GM18867 (cell line): Measurements from ENCODE around the gene FSIP1.

Source experiments
- ATAC-seq: cut with Tn5 transposase; IDR thresholded peaks from one replicate; pipeline ENCODE4 v1.9.1; 2021; ENCODE audit warnings: mild to moderate bottlenecking, moderate library complexity; ENCODE audit not compliant: unreplicated experiment

Gene FSIP1

DNA sequence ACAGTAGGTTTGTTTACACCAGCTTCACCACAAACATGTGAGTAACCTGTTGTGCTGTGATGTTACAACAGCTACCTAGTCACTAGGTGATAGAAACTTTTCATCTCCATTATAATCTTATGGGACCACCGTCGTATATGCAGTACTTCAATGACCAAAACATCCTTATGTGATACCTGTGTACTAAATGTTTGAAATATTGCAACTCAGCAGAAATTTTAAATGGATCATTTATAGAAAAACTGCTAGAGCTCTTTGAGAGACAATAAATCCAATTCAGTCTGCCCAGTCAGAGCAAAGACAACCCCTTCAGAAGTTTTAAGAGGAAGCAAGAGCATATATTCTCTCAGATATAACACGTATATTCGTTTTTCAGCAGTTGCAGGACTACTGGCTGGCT, 128.3 kb downstream of the FSIP1 start:
- no peak for ATAC-seq

DNA sequence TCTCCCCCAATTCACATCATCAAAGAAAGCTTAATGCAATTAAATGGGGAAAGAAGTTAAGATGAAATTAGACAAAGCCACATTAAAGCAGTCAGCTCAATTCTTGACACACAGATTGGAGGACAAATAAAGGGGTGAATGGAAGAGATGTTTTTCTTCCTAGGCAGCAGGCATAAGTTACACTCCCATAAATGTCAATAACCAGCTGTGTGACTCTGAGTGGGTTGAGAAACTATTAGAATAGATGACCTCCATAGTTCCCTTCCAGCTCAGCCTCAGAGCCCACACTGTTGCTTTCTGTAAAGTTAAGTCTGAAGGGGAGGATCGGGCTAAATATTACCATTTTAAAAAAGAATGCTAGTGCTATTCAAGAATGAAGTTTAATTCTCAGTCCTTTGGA, 130.8 kb downstream of the FSIP1 start:
- no peak for ATAC-seq

DNA sequence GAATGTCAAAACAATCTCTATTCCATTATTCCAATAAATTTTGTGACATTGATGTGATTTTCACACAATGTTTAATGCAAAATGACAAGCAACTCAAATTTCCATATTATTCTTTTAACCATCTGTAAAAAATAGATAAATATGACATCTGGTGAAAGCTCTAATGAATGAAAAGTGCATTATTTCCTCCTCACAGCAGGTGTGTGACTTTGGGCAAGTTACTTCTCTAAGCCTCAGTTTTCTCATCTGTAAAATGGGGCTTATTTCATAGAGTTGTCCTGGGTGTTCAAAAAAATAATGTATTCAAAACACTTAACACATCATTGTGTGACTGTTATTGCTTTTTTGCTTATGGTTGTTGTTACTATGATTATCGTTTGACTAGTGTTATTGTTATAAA, 131.3 kb downstream of the FSIP1 start:
- no peak for ATAC-seq

DNA sequence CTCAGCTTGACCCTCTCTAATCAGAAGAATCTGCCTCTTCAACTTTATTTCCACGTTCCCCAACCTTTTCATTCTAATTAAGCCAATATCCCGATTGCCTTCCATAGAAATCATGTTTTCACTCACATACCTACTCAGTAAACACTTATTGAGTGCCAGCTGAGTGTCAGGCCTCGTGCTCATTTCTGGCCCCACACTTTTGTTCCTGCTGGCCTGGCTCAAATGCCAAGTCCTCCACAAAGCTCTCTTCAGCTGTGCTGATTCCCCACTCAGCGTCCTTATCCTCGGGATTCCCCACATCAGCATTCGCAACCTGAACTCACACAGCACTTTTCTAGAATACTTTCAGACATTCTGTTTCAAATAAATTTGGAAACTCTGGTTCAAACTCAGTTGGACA, 132.9 kb downstream of the FSIP1 start:
- no peak for ATAC-seq

DNA sequence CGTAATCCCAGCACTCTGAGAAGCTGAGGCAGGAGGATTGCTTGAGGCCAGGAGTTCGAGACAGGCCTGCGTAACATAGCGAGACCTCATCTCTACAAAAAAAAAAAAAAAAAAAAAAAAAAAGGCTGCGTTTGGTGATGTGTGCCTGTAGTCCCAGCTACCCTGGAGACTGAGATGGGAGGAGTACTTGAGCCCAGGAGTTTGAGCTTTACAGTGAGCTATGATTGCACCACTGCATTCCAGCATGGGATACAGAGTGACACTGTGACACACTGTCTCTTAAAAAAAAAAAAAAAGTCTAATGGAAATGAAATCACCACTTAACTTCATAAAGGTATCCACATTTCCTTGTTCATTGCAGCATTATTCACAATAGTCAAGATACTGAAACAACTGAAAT, 136.2 kb downstream of the FSIP1 start:
- no peak for ATAC-seq

DNA sequence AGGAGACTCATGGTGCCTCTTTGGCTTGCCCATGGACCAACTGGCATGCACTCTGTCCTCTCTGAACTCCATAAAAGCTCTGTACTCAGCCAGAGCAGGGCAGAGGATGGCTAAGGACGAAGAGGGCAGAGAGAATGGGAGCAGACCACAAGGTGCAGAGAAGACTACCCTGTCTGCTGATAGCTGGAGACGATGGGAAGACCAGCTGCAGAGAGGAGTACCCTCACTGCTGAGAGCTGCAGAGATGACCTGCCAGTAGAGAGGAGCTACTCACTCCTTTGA, 136.7 kb downstream of the FSIP1 start:
- no peak for ATAC-seq

DNA sequence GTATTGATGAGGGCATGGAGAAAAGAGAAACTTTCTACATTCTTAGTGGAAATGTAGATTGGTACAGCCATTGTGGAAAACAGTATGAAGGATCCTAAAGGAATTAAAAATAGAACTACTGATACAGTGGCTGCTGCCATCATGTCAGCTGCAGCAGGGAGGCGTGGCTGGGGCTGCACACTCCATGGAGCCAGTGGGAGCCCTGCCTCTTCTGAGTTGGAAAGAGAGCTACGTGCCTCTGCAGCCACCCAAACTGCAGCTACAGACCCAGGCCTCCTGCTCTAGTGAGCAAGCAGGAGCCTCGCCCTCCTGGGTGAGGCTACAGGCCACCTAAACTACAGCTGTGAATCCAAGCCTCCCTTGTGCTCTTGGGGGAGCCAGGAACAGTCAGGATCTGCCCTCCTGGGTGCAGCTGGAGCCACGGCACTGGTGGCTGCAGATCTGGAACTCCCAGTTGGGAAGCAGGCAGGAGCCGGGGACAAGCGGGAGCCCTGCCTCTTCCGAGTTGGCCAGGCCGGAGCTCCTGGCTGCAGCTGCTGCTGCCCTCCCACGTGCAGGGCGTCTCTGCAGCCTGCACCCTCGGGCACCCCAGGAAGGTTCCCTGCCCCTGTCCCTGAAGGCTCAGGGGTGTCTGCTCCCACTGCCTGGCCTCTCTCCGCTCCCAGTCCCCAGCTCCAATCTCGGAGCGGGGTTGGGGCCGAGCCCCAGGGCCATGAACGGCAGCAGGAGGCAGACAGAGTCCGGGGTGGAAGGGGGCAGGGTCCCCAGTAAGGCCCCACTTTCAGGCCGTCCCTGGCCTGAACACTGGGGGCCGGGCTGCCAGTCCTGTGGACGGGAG, 137.3 kb downstream of the FSIP1 start:
- no peak for ATAC-seq

DNA sequence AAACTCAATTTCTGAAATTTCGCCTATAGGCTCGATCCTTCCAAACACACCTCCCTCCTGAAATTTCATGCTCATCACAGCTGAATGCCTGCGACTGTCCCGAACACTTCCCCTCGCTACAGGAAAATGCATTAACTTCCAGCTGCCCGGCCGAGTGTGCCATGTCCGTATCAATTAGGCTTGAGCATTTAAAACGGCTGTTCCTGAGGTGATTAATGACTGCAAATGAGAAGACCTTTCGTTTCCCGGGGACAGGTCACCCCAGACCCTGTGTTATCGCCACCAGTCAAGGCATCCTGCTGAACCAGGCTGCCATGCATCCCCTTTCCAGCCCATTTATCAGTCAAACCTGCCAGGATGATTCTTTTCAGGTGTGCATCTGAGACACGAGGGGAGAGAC, 138.5 kb downstream of the FSIP1 start:
- ATAC-seq = no peak

DNA sequence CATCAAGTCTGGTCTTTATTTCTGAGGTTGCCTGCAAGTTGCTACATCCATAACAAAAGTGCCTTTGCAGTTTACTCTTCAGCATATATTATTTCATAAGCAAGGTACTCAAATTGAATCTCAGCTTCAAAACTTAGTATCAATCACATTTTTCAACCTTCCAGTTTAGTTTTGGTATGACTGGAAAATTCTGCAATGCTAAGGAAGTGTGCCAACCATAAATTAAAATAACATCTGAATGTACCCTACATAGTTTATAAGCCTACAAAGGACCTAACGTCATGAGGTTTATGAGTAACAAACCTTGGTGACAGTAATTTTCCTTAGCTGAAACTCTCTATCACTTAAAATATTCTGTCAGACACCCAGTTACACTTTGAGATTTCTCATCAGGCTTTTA, 138.9 kb downstream of the FSIP1 start:
- no peak for ATAC-seq

DNA sequence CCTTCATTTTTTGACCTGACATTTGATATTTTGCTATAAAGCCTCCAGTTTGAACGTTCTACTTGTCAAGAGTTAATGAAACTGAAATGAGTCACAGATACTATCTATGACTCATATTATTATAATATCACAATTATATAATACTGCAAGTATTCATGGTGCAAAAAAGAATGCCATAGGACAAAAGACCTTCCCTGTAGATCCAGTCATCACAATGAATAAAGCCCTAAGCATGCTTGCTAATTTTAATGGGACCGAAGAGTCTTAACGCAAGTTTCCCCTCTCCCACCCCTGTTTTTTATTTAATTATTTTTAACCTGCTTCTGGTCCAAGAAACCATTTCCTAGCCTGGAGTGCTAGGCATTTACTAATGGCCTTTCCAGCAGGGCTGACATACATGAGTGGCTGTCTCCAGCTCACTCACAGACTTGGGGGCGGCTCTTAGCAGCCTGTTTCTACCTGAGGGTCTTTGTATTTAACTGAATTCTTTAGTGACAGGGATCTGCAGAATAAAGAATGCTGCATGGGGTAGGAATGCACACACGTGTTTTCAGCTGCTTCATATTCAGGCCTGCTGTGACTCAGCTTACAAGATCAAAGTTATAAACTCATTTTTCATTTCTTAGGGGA, 140.5 kb downstream of the FSIP1 start:
- ATAC-seq = no peak

DNA sequence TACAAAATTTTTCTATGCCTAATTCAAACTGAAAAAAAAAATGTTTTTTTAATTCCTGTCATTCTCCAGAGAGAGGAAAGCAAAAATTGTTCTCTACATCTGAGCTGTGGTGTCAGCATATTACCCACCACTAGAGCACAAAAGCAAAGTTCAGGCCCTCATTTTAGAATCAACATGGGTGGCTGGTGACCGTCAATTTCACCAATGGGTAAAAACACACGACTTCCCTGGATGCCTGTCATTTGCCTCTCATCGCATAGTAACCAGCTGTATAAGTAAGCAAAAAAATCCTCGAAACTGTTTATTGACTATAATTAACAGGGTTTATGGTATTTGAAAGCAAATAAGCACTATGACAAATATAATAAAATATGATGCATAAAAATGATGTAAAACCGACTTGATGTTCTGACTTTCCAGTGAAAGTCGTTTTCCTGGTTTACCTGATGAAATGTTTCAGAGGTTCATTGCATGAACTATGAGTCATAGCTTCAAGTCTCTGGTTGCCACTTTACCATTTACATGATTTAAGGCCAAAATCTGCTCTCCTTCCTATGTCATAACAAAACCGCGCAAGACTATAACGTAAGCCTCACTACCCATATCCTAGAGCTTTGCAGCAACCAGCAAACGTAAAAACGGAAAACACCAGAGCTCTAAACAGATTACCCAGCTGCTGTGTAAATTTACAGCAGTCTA, 141.3 kb downstream of the FSIP1 start:
- no peak for ATAC-seq

DNA sequence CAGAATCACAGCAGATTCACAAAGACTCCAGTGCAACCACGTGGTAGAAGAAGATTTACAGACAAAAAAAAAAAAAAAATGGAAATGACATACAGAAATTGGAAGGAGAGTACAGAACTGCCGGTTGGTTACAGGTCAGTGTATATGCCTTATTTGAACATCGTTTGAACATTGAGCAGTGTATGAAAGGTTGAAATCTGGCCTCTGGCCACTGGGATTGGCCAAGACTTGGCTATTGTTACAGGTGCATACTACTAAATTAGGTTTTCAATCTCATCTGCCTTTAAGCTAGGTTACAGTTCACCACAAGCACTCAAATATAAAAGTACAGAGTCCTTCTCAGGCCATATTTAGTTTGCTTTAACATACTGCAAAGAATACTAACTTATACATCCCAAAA, 142.0 kb downstream of the FSIP1 start:
- ATAC-seq = no peak

DNA sequence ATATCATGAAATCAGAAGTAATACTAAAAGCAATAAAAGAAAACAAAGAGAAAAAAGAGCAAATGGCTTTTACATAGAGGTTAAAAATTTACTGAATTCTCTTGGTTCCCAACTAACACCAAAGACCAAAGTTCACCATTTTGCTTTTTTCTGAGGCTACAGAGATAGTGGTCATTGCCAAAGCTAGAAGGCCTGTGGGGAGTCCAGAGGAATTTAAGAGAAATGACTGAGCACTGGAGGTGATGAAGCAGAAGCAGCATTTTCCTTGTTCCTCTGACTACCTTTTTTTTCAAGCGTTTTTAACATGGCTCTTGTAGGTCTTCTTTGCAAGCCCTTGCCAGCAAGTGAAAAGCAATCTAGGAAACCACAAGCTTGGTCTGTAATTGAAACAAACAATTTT, 143.6 kb downstream of the FSIP1 start:
- no peak for ATAC-seq

DNA sequence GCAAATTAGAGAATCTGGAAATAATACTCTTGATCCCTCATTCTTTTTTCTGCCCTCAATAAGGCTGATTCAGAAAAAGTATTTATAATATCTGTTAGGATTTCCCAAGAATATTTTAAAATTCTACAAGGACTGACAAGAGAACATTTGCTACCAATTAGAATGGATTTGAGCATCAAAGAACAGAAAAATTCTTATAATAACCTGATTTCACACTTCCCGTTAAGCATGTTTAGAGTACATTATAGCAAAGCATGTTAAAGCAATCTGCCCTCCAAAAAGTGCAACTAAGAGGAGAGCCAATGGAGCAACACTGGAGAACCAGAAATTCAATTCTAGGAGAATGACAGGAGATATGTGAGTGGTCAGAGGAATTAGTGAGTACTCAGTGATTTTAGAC, 144.6 kb downstream of the FSIP1 start:
- ATAC-seq = no peak

DNA sequence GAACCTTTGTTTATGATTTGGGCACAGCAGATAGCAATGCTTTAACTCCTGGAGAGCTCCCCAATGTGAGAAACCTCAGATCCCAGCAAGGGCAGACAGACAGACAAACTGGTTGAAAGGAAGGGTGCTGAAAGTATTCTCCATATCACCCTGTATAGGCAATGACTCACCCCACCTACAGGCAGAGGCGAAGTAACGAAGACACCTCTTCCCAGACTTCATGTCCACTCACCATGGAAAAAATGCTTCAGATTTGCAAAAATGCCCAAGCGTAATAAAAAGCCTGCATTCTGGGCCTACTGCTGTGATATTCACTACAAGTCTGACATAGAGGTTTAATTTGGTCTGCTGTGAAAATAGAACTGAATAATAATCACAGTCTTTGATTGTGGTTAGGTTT, 151.3 kb downstream of the FSIP1 start:
- no peak for ATAC-seq

DNA sequence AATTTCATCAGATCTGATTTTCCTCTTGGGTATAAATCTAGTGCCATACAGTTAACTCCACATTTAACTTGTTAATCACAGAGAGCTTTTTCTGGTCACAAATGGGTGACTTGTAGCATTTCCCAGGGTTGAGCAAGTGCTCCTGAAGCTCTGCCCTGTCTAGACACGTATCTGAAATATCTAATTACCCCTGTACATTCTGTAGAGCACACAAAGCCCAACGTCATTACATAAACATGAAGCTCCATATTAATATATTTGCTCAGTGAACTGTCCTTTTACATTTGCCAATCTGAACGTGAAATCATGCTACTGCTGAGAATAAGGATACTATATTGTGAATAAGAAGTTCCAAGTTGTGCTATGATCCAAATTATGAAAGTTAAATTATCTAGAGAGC, 152.7 kb downstream of the FSIP1 start:
- ATAC-seq = no peak

DNA sequence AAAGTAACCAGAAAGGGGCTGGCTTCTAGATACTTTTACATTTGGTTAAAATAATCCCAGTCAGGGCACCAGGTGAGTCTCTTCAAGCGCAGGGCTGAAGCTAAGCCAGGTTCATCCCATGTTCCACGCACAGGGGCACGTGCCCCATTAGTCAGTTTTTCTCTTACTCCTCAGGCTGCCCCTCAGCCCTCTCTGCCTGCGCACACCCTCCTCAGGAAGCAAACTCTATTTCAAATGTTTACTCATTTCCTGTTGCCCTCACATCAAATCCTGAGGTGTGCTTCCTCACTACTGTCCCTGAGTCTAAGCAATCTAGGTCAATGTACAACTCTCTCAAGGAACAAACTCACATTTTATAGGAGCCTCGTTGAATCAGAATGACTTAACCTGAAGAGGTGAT, 153.3 kb downstream of the FSIP1 start:
- no peak for ATAC-seq

DNA sequence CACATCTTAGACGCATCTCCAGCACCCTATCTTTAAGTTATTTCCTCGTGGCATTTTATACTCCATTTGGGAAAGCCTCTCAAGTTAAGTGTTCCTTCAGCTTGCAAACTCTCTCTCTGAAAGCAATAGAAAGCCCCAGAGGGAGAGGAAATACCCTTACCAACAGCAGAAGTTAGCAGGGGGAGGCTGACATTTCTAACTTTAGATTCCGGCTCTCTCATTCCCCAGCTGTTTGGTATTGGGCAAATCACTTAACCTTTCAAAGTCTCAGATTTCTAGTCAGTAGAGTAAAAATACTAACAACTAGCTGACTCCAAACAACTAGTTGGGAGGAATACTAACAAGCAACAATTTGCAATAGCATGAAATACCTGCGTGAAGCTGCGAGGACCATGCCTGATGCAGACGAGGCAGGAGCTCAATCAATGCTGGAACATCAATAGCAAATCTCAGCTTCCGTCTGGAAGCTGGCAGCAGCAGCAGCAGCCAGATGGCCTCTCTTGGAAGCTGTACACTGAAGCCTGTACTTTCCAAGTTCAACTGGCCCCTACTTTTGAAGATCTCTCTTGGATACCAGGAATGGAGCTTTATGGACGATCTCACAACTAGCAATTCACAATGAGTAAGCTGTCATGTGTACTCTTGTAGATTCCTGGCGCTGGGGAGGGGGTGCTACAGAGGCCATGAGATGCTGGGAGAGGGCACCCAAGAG, 153.9 kb downstream of the FSIP1 start:
- ATAC-seq = no peak

DNA sequence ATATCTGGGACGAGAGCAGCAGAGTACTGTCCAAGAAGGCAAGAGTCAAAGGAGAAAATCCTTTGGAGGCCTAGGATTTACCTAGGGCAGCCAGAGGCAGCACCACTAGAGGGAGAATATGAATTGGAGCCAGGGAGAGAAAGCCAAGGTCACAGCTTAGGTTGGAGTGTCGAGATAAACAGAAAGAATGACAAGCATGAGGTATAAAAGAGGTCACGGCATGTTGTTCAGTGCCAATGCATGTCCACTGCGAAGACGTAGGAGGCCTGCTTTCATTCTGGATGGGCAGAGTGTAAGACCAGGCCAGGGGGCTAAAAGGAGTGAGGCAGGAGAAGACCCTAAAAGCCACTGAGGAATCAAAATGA, 154.5 kb downstream of the FSIP1 start:
- no peak for ATAC-seq

DNA sequence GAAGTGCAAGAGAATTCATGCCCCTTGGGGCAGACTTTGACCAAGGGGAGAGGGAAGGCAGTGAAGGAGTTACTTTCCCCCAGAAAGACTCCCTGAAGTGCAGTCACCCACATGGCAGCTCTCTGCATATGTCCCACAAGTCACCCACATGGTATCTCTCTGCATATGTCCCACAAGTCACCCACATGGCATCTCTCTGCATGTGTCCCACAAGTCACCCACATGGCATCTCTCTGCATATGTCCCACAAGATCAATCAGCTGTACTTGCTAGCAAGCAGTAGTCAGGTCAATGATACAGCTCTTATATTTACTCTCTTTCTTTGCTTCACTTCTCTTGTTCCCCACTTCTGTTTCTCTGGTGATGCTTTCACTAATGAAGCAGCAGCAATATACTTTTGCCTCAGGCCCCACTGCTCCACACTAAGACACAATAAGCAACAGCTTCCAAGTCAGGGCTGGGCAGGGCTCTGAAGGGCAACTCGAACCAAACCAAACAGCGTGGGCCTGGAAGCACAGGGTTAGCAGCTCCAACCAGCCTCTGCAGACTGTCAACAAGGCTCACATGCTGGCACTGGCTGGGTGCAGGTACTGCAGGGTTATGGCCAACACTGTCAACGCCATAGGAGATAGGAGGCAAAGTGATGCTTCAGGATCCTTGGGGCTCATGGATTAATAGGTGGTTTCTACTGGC, 155.0 kb downstream of the FSIP1 start:
- ATAC-seq = no peak

DNA sequence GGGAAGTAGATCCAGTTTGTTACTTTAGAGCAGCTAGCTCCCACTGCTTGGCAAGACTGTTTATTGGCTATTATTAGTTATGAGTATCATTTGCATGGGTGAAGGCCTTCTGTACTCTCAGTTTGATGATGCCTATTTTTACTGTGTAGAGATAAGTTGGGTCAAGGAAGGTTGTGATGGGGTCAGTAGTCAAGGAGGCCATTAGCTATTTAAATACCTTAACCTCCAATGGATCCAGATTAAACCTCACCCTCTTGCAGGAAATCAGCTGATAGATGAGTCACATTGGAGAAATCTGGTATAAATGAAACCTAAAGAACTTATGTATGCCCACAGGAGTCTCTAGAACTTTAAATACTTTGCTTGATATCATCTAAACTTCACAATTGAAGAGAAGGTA, 156.8 kb downstream of the FSIP1 start:
- no peak for ATAC-seq
